Tibial artery (tissue), 4 donors: ENCODE data around the gene NCBP3.

ENCODE experiments used
- DNase-seq, 2 donors: peaks; one replicate each; pipeline ENCODE4 v3.0.0-alpha.2; 2019
- H3K27ac ChIP-seq, 2 donors: fragments of 200-600 bp; sonication (generic) in 1 of 2; 1 replicate in 1 of 2; 2 replicates in 1 of 2; pipeline ENCODE4 v1.5.1; 2018 to 2019; ENCODE audit warnings: mild to moderate bottlenecking in 1 of 2
- H3K27me3 ChIP-seq, 2 donors: fragments of 200-600 bp; sonication (generic) in 1 of 2; one replicate each; pipeline versions ENCODE4 v1.5.1 to v1.6.0; 2016 to 2019
- H3K36me3 ChIP-seq, 3 donors: fragments of 200-600 bp; sonication (generic) in 2 of 3; one replicate each; pipeline ENCODE4 v1.5.1; 2016 to 2019; ENCODE audit warnings: mild to moderate bottlenecking in 2 of 3
- H3K4me1 ChIP-seq, 4 donors: fragments of 200-600 bp; sonication (generic) in 2 of 4; 1 replicate in 3 of 4; 2 replicates in 1 of 4; pipeline ENCODE4 v1.5.1; 2016 to 2019
- H3K4me3 ChIP-seq, 2 donors: fragments of 200-600 bp; sonication (generic) in 1 of 2; 1 replicate in 1 of 2; 2 replicates in 1 of 2; pipeline ENCODE4 v1.5.1; 2018 to 2019; ENCODE audit warnings: mild to moderate bottlenecking in 2 of 2
- H3K9me3 ChIP-seq, 3 donors: fragments of 200-600 bp; sonication (generic) in 1 of 3; one replicate each; pipeline ENCODE4 v1.5.1; 2016 to 2019
- intact Hi-C: fragments of 100-400 bp; cut with DNase I; formaldehyde crosslinking; loops from one replicate; pipeline ENCODE4 v1.15.0; 2023; ENCODE audit warnings: low total_unique reads
- TF ChIP-seq, protein P1 (sequence below), 2 experiments: fragments of 200-600 bp in 1 of 2; fragments of 450-650 bp in 1 of 2; IDR thresholded peaks; one replicate each; pipeline ENCODE4 v1.5.1; 2017 to 2019; ENCODE audit warnings: antibody characterized with exemption in 2 of 2, mild to moderate bottlenecking in 1 of 2, moderate library complexity in 1 of 2

Gene NCBP3

DNA sequence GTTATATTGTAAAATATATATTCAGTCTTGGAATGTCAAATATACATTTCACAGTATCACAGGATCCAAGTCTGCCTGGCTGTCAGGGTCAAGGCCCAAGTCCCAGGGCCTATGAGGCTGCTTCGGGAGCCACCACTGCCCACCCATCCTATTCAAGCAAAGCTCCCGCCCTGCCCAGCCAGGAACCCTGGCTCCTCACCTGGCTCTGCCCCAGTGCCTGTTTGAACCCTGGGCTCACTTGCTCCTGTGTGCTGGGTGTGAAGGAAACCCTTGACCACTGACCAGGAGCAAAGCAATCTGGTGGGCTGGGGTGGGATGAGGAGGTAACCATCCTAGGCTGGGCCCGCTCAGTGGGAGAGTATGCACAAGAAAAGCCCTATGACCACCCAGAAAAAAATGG, 72.1 kb downstream of the NCBP3 start:
- Histone ChIP-seq H3K4me3 (no peak overlapping the region), H3K27me3 (peaks cover 0 to 15% of the 10 kb centered on the region in 2 donors), H3K9me3 (no peaks in the 10 kb centered on the region), H3K27ac (no peak overlapping the region), H3K36me3 (no peaks in the 10 kb centered on the region), H3K4me1 (no peaks in the 10 kb centered on the region)
- no peak for DNase-seq
- TF ChIP-seq, protein P1, sequence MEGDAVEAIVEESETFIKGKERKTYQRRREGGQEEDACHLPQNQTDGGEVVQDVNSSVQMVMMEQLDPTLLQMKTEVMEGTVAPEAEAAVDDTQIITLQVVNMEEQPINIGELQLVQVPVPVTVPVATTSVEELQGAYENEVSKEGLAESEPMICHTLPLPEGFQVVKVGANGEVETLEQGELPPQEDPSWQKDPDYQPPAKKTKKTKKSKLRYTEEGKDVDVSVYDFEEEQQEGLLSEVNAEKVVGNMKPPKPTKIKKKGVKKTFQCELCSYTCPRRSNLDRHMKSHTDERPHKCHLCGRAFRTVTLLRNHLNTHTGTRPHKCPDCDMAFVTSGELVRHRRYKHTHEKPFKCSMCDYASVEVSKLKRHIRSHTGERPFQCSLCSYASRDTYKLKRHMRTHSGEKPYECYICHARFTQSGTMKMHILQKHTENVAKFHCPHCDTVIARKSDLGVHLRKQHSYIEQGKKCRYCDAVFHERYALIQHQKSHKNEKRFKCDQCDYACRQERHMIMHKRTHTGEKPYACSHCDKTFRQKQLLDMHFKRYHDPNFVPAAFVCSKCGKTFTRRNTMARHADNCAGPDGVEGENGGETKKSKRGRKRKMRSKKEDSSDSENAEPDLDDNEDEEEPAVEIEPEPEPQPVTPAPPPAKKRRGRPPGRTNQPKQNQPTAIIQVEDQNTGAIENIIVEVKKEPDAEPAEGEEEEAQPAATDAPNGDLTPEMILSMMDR (IDR thresholded peaks at IDR 0.05), result no peak
- intact Hi-C loops, result no loop called here

DNA sequence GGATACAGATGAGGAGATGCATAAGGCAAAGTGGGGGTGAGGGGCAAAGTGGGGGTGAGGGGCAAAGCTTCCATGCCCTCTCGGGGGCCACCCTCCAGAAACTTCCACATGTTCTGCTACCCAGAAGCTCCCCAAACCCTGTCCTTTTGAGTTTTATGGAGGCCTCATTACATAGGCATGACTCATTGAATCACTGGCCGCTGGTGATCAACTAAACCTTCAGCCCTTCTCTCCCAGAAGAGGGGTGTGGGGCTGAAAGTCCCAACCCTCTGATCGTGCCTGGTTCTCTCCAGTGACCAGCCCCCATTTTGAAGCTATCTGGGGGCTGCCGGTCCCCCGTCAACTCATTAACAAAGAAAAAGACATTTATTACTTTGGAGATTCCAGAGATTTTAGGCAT, 72.5 kb downstream of the NCBP3 start:
- DNase-seq, result no peak
- Histone ChIP-seq H3K4me1 (no peaks in the 10 kb centered on the region), H3K27ac (no peak overlapping the region), H3K9me3 (no peaks in the 10 kb centered on the region), H3K36me3 (no peaks in the 10 kb centered on the region), H3K4me3 (no peak overlapping the region), H3K27me3 (peaks cover 0 to 19% of the 10 kb centered on the region in 2 donors)
- TF ChIP-seq, protein P1 (IDR thresholded peaks at IDR 0.05), result no peak
- intact Hi-C loops, result no loop called here

DNA sequence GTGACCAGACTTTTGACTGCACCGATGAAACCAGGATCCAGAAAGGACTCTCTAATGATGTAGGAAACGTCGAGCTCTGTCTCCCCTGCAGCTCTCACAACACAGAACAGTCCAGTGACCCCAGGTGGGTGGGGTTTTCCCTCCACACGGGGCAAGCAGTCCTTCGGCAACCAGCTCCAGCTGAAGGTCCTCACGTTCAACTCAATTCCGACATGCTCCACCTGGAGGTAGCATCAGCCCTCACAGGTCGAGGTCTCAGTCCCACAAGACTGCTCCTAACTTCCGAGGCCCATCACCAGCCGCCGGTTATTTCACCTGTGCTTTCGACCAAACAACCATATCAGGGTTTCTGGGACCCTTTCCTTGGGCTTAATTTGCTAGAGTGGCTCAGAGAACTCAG, 73.3 kb downstream of the NCBP3 start:
- H3K36me3 ChIP-seq, result no peaks in the 10 kb centered on the region
- no peaks in the 10 kb centered on the region for H3K9me3 ChIP-seq
- no peak overlapping the region for H3K27ac ChIP-seq
- intact Hi-C loops, result no loop called here
- TF ChIP-seq, protein P1 (IDR thresholded peaks at IDR 0.05), result no peak
- no peaks in the 10 kb centered on the region for H3K4me1 ChIP-seq
- peaks cover 0 to 19% of the 10 kb centered on the region in 2 donors for H3K27me3 ChIP-seq
- no peak overlapping the region for H3K4me3 ChIP-seq
- DNase-seq, result no peak

DNA sequence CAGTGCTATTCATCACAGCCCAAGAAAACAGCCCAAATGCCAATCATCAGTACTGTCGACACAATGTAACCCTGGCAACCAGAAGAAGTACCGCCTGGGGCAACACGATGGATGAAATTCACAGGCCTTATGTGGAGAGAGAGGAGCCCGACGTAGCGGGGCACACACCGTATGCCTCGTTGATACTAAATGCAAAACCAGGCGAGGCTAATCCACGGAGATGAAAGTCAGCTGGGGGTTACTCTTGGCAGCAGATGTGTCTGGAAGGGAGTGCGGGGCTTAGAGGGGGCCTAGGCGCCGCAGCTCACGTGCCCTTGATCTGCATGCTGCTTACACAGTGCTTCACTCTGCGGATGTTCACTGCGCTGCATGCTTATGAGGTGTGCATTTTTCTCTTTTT, 74.9 kb downstream of the NCBP3 start:
- no peak overlapping the region for H3K27ac ChIP-seq

DNA sequence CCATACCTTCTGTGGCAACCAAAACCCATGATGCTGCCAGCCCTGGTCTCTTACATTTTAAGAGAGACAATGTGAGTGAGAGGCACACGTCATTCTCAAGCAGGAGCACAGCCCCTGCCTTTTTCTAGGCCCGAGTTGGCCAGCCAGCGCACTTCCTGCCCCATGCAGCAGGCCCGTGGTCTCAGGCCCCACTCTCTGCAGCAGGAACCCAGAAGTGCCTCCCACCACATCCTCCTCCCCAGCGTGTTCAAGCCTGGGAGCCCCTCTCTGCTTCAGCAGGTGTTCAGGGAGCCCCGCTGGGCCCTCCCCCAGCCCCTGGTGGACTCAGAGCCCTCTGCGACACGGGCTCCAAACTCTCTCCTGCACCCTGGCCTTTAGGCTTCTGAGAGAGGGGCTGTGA, 75.6 kb downstream of the NCBP3 start:
- Histone ChIP-seq H3K27ac (no peak overlapping the region), H3K4me3 (no peak overlapping the region), H3K9me3 (no peaks in the 10 kb centered on the region), H3K27me3 (peaks cover 0 to 19% of the 10 kb centered on the region in 2 donors), H3K4me1 (no peaks in the 10 kb centered on the region), H3K36me3 (no peaks in the 10 kb centered on the region)
- TF ChIP-seq, protein P1 (IDR thresholded peaks at IDR 0.05), result no peak
- DNase-seq, result no peak
- intact Hi-C loops, result no loop called here

More for the DNA sequence above, 74.9 kb downstream of the NCBP3 start:
- Histone ChIP-seq H3K4me1 (no peaks in the 10 kb centered on the region), H3K36me3 (no peaks in the 10 kb centered on the region), H3K9me3 (no peaks in the 10 kb centered on the region), H3K27me3 (peaks cover 0 to 19% of the 10 kb centered on the region in 2 donors), H3K4me3 (no peak overlapping the region)
- TF ChIP-seq, protein P1 (IDR thresholded peaks at IDR 0.05), result no peak
- DNase-seq, result no peak
- intact Hi-C loops, result no loop called here

DNA sequence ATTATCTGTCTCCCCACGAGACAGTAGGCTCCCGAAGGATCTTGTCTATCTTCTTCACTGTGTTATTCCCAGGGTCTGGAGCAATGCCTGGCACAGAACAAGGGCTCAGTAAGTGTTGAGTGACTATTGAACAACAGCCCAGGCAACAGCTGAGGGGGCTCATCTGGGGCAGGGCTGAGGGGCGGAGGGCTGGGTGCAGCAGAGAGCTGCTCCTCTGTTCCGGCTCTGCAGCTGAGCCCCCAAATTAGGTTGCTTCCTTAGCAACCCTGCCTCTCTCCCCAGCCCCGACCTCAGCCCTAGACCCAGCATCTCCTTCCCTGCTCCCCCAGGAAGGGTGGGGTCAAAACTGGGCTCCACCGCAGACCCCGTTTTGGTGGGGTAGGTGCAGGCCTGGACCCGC, 77.3 kb downstream of the NCBP3 start:
- Histone ChIP-seq H3K4me3 (no peak overlapping the region), H3K4me1 (no peaks in the 10 kb centered on the region), H3K27ac (no peak overlapping the region), H3K9me3 (no peaks in the 10 kb centered on the region), H3K36me3 (no peaks in the 10 kb centered on the region), H3K27me3 (peaks cover 0 to 28% of the 10 kb centered on the region in 2 donors)
- TF ChIP-seq, protein P1 (IDR thresholded peaks at IDR 0.05), result no peak
- no peak for DNase-seq
- intact Hi-C loops, result no loop called here
